ENCODE data around the gene KCNH2.

The KCNH2 gene

GRCh38 chr7:151005566-151005965 lies 27.4 kb upstream of the KCNH2 start:
- TF ChIP-seq, protein P1, sequence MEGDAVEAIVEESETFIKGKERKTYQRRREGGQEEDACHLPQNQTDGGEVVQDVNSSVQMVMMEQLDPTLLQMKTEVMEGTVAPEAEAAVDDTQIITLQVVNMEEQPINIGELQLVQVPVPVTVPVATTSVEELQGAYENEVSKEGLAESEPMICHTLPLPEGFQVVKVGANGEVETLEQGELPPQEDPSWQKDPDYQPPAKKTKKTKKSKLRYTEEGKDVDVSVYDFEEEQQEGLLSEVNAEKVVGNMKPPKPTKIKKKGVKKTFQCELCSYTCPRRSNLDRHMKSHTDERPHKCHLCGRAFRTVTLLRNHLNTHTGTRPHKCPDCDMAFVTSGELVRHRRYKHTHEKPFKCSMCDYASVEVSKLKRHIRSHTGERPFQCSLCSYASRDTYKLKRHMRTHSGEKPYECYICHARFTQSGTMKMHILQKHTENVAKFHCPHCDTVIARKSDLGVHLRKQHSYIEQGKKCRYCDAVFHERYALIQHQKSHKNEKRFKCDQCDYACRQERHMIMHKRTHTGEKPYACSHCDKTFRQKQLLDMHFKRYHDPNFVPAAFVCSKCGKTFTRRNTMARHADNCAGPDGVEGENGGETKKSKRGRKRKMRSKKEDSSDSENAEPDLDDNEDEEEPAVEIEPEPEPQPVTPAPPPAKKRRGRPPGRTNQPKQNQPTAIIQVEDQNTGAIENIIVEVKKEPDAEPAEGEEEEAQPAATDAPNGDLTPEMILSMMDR (IDR thresholded peaks at IDR 0.05; ENCODE audit: poor library complexity, severe bottlenecking): no peak
- H3K27me3 ChIP-seq (ENCODE audit: insufficient read depth, poor library complexity, severe bottlenecking): no peaks in the 10 kb centered on the region
- H3K4me3 ChIP-seq (ENCODE audit: severe bottlenecking): no peak overlapping the region
- H3K36me3 ChIP-seq (ENCODE audit: low read depth): no peaks in the 10 kb centered on the region
- no peak overlapping the region for H3K27ac ChIP-seq (ENCODE audit: poor library complexity, severe bottlenecking)
- ATAC-seq (ENCODE audit: low read depth): no peak
- H3K4me1 ChIP-seq (ENCODE audit: insufficient read depth, poor library complexity, severe bottlenecking): no peaks in the 10 kb centered on the region
- no peak for DNase-seq (ENCODE audit: low spot score)
- H3K9me3 ChIP-seq (ENCODE audit: severe bottlenecking): peaks cover 3% of the 10 kb centered on the region

- TF ChIP-seq, protein P1 (IDR thresholded peaks at IDR 0.05; ENCODE audit: poor library complexity, severe bottlenecking): no peak
- no peaks in the 10 kb centered on the region for H3K27me3 ChIP-seq (ENCODE audit: insufficient read depth, poor library complexity, severe bottlenecking)
- H3K36me3 ChIP-seq (ENCODE audit: low read depth): no peaks in the 10 kb centered on the region
- no peak overlapping the region for H3K4me3 ChIP-seq (ENCODE audit: severe bottlenecking)
- ATAC-seq (ENCODE audit: low read depth) (no peak), DNase-seq (ENCODE audit: low spot score) (no peak)
- H3K4me1 ChIP-seq (ENCODE audit: insufficient read depth, poor library complexity, severe bottlenecking): no peaks in the 10 kb centered on the region
- H3K27ac ChIP-seq (ENCODE audit: poor library complexity, severe bottlenecking): no peak overlapping the region
- H3K9me3 ChIP-seq (ENCODE audit: severe bottlenecking): peaks cover 2% of the 10 kb centered on the region
Measured at GRCh38 chr7:151003572-151003971, 25.5 kb upstream of the KCNH2 start.

- no peaks in the 10 kb centered on the region for H3K36me3 ChIP-seq (ENCODE audit: low read depth)
- H3K27ac ChIP-seq (ENCODE audit: poor library complexity, severe bottlenecking): no peak overlapping the region
- no peaks in the 10 kb centered on the region for H3K4me1 ChIP-seq (ENCODE audit: insufficient read depth, poor library complexity, severe bottlenecking)
- DNase-seq (ENCODE audit: low spot score) (no peak), ATAC-seq (ENCODE audit: low read depth) (no peak)
- H3K4me3 ChIP-seq (ENCODE audit: severe bottlenecking): no peak overlapping the region
- no peaks in the 10 kb centered on the region for H3K9me3 ChIP-seq (ENCODE audit: severe bottlenecking)
- TF ChIP-seq, protein P1 (IDR thresholded peaks at IDR 0.05; ENCODE audit: poor library complexity, severe bottlenecking): no peak
- no peaks in the 10 kb centered on the region for H3K27me3 ChIP-seq (ENCODE audit: insufficient read depth, poor library complexity, severe bottlenecking)
Measured at GRCh38 chr7:151001546-151001945, 23.4 kb upstream of the KCNH2 start.

GRCh38 chr7:151000897-151001495 lies 22.9 kb upstream of the KCNH2 start:
- DNase-seq (ENCODE audit: low spot score) (no peak), ATAC-seq (ENCODE audit: low read depth) (no peak)
- no peaks in the 10 kb centered on the region for H3K27me3 ChIP-seq (ENCODE audit: insufficient read depth, poor library complexity, severe bottlenecking)
- H3K36me3 ChIP-seq (ENCODE audit: low read depth): no peaks in the 10 kb centered on the region
- TF ChIP-seq, protein P1 (IDR thresholded peaks at IDR 0.05; ENCODE audit: poor library complexity, severe bottlenecking): no peak
- H3K4me1 ChIP-seq (ENCODE audit: insufficient read depth, poor library complexity, severe bottlenecking): no peaks in the 10 kb centered on the region
- H3K9me3 ChIP-seq (ENCODE audit: severe bottlenecking): no peaks in the 10 kb centered on the region
- no peak overlapping the region for H3K4me3 ChIP-seq (ENCODE audit: severe bottlenecking)
- no peak overlapping the region for H3K27ac ChIP-seq (ENCODE audit: poor library complexity, severe bottlenecking)

GRCh38 chr7:150999497-151000230 lies 21.5 kb upstream of the KCNH2 start:
- Histone ChIP-seq H3K4me1 (ENCODE audit: insufficient read depth, poor library complexity, severe bottlenecking) (no peaks in the 10 kb centered on the region), H3K27ac (ENCODE audit: poor library complexity, severe bottlenecking) (no peak overlapping the region), H3K27me3 (ENCODE audit: insufficient read depth, poor library complexity, severe bottlenecking) (no peaks in the 10 kb centered on the region), H3K4me3 (ENCODE audit: severe bottlenecking) (no peak overlapping the region), H3K9me3 (ENCODE audit: severe bottlenecking) (no peaks in the 10 kb centered on the region), H3K36me3 (ENCODE audit: low read depth) (no peaks in the 10 kb centered on the region)
- ATAC-seq (ENCODE audit: low read depth) (no peak), DNase-seq (ENCODE audit: low spot score) (no peak)
- TF ChIP-seq, protein P1 (IDR thresholded peaks at IDR 0.05; ENCODE audit: poor library complexity, severe bottlenecking): no peak

All from RWPE2 (cell line).